AG09319 (cell line): ENCODE measurements around the gene HIPK2.
A peak's percentile ranks its signal among the peaks of the same experiment; 100 is the strongest.

ENCODE experiments used
- DNase-seq: peaks from one replicate; pipeline ENCODE4 v3.0.0-alpha.2; 2010; ENCODE audit warnings: low read depth; ENCODE audit errors: extremely low read depth
- CTCF ChIP-seq: IDR thresholded peaks from 2 replicates; pipeline ENCODE4 v1.5.1; 2011; ENCODE audit warnings: low read depth, mild to moderate bottlenecking, inconsistent platforms, low read length, moderate library complexity

HIPK2 gene

DNA sequence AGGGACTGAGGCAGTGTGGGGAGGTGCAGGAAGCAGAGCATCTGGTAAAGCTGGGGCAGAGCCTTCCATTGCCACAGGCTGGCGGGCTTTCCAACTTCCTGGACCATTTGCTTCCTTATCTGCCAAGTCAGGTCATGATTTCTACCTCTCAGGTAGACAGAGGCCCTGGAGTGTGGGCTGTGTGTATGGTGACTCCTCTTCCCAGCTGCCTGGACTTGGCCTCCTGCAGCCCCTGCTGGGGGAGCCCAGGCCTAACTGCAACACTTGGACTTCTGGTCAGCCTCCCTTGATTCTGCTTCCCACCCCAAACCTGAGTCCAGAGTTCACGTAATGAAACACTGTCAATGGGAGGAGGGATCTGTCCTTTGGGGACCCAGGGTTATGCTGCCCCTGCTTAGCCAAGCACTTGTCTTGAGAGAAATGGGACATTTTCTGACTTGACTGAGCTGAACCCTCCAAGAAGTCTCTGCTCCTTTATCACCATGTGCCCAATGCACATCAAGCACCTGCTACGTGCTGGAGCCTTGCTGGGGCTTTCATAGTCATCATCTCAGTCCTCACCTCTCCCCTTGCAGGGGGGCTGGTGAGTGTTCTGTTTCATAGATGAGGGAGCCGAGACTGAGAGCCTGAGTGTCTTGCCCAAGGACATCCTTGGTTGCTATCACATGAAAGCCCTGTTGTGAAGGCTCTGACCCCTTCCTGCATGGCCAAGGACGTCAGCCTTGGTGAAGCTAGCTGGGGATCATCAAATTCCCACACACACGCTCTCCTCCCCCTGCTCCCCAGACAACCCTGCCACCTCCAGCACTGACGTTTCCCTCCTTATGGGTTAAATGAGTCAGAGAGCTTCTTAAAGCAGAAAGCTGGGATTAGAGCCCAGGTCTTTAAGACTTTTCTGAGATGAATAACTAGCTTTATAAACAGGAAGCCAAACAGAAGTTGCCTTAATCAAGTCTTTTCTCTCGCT lies 250.9 kb downstream of the HIPK2 start:
- DNase-seq, result peak; percentile 40
- TF ChIP-seq CTCF, result no peak

DNA sequence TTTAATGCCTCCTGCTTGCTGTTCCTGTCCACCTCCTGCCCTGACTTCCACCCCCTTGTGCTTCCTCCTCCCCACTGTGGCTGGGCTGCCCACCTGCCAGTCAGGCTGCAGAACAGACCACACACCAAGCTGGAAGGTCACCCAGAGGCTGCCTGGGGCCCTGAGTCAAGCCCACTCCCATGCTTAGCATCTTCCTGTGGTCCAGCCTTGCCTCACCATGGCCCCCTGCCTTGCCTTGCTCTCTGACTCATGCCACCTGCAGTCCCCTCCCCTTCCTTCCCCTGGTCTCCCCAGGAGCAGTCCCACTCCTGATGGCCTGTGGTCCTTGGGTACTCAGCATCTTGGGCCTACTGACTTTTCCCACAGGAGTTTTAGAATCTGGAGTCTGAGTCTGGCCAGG lies 252.0 kb downstream of the HIPK2 start:
- no peak for TF ChIP-seq CTCF
- no peak for DNase-seq

DNA sequence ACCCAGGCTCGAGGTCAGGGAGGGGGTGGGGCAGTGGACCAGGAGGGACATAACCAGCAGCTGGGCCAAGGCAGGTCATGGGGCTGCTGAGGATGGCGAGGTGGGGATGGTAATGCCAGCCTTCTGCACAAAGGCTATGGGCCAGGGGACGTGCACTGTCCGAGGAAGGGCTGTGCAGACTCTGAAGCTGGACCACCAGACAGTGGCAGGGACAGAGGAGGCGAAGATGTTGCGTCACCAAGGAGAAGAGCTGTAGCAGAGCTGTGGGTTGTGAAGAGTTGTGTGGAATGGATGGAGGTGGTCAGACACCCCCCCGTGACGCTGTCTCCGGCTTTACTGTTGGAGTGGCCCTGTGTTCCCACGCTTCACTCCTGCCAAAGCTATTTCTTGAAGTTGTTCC lies 252.6 kb downstream of the HIPK2 start:
- DNase-seq, result no peak
- TF ChIP-seq CTCF, result no peak

- TF ChIP-seq CTCF, result no peak
- DNase-seq, result no peak
These were observed 253.6 kb downstream of the HIPK2 start for GRCh38 chr7:139523968-139524815.

GRCh38 chr7:139523199-139523941 lies 254.4 kb downstream of the HIPK2 start, which contains the start of gene CLEC2L:
CLEC2L (plus strand) TSS chr7:139523685; CDS start chr7:139523928, 243 bp downstream.
- TF ChIP-seq CTCF, result no peak
- no peak for DNase-seq

- no peak for DNase-seq
- TF ChIP-seq CTCF, result no peak
These were observed 255.0 kb downstream of the HIPK2 start for GRCh38 chr7:139522830-139523198.
